GM12891 (cell line): ENCODE results near the gene MKLN1. TPM values are rescaled to one million over a fixed set of nuclear protein-coding genes. Genes with fewer than 3 reads are reported as not detected.

Source experiments
- DNase-seq: peaks from one replicate; pipeline ENCODE4 v3.0.0; 2011; ENCODE audit warnings: low spot score; ENCODE audit not compliant: insufficient read length
- FAIRE-seq: peaks from 2 replicates; lab custom pipeline; 2011; peaks lifted over from hg19 to GRCh38; lab: Jason Lieb, UNC
- PAX5 ChIP-seq: IDR thresholded peaks from 2 replicates; pipeline ENCODE4 v1.6.1; 2011; ENCODE audit warnings: low read length, moderate library complexity, mild to moderate bottlenecking; ENCODE audit not compliant: insufficient read depth, severe bottlenecking
- POLR2A ChIP-seq: IDR thresholded peaks from 2 replicates; pipeline ENCODE4 v1.6.1; 2011; ENCODE audit warnings: low read depth, low read length, control low read depth
- POLR2AphosphoS5 ChIP-seq: IDR thresholded peaks from 2 replicates; pipeline ENCODE4 v1.6.1; 2011; ENCODE audit warnings: low read depth, low read length, control low read depth
- POU2F2 ChIP-seq: IDR thresholded peaks from 2 replicates; pipeline ENCODE4 v1.6.1; 2011; ENCODE audit warnings: low read depth, mild to moderate bottlenecking, control low read depth, low read length, moderate library complexity
- SPI1 ChIP-seq: IDR thresholded peaks from 2 replicates; pipeline ENCODE4 v1.6.1; 2011; ENCODE audit warnings: low read depth, low read length, control low read depth
- TAF1 ChIP-seq: IDR thresholded peaks from 2 replicates; pipeline ENCODE4 v1.6.1; 2011; ENCODE audit warnings: low read depth, low read length, control low read depth
- polyA plus RNA-seq: library from polyadenylated mRNA; unstranded; fragments of >200 nt; gene quantifications from one replicate; pipeline ENCODE4 v1.2.1, GENCODE V29; 2012; ENCODE audit warnings: low read depth, missing spikeins, inconsistent platforms; ENCODE audit not compliant: missing spikeins

The MKLN1 gene
- 19.4 TPM for polyA plus RNA-seq

DNA sequence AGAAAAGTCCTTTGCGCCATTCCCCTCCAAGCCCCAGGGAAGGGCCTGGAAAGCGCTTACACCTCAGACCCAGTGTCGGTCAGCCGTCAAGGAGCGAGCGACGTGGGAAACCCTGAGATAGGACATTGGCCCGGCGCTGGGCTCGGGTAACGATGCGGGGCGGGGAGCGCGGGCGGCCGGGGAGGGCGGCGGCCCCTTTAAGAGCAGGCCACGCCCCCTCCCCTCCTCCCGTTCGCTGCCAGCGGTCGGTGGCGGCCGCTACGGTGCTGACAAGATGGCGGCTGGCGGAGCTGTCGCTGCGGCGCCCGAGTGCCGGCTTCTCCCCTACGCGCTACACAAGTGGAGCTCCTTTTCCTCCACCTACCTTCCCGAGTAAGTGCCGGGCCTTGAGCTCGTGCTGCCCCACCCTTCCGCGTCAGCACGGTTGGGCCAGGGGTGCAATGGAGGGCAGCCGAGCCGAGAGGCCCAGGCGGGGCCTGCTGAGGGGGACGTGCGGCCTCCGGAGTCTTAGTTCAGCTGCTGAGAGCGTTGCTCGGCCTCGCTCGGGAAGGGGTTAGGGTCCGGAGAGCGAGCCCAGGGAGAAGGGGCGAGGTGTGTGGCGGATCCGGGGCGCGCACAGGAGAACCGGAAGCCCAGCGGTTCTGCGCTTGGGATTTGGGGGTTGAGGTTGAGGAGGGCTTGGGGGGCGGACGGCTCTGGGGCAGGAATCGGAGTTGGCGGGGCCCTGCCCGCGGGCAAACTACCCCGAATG is at the start of gene MKLN1:
MKLN1 (plus strand) TSS at position 251 of the 751 bp plus-strand sequence; CDS start at position 275, 24 bp downstream.
- FAIRE-seq (peak; percentile 93), DNase-seq (peak; percentile 81)
- TF ChIP-seq POU2F2 (no peak; the same call in 1 of the 2 replicates), PAX5 (peak; percentile 72), TAF1 (peak; percentile 87), POLR2AphosphoS5 (peak; percentile 79), POLR2A (peak; percentile 87)

DNA sequence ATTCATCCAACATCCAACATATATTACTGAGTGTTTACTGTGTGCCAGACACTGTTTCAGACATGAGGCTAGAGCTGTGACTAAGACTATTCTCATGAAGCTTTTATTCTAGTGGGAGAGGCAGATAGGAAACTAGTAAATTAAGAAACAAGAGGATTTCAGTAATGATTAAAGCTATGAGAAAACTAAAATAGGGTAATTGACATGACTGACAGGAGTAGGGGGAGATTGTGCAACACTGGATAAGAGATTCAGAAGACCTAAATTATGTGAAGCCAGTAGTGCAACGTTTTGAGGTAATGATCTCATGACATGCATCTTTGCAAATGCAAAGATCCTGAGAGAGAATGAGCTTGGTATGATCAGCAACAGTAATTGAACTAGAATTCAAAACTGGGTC is 48.6 kb upstream of the MKLN1 start:
- TF ChIP-seq POLR2AphosphoS5 = no peak
- no peak for TF ChIP-seq POLR2A
- TF ChIP-seq SPI1 = no peak
- TF ChIP-seq TAF1 = no peak
- TF ChIP-seq POU2F2 = no peak
- no peak for TF ChIP-seq PAX5
- no peak for FAIRE-seq

DNA sequence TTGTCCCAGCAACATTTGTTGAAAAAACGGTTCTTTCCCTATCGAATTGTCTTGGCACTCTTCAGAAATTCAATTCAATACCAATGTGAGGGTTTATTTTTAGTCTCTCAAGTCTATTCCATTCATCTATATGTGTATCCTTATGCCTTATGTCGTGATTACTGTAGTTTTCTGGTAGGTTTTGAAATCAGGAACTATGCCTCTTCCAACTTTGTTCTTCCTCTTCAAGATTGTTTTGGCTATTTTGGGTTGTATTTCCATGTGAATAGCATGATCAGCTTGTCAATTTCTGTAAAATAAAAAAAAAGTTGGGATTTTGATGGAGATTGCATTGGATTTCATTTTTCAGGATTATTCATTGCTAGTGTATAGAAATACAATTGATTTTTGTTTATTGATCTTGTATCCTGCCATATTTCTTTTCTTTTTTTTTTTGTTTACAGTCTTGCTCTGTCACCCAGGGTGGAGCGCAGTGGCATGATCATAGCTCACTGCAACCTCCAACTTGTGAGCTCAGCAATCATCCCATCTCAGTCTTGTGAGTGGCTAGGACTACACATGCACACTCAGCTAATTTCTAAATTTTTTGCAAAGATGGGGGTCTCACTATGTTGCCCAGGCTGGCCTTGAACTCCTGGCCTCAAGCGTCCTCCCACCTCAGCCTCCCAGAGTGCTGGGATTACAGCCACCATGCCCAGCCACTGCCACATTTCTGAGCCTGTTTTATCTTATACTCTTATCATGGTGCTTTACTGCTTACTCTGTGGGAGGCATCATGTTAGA is 46.2 kb upstream of the MKLN1 start:
- no peak for FAIRE-seq
- TF ChIP-seq POLR2A = no peak
- TF ChIP-seq POU2F2 = no peak
- TF ChIP-seq SPI1 = no peak
- TF ChIP-seq POLR2AphosphoS5 = no peak
- TF ChIP-seq PAX5 = no peak
- no peak for TF ChIP-seq TAF1
- DNase-seq = no peak

More for the DNA sequence above, 48.6 kb upstream of the MKLN1 start:
- DNase-seq = no peak

DNA sequence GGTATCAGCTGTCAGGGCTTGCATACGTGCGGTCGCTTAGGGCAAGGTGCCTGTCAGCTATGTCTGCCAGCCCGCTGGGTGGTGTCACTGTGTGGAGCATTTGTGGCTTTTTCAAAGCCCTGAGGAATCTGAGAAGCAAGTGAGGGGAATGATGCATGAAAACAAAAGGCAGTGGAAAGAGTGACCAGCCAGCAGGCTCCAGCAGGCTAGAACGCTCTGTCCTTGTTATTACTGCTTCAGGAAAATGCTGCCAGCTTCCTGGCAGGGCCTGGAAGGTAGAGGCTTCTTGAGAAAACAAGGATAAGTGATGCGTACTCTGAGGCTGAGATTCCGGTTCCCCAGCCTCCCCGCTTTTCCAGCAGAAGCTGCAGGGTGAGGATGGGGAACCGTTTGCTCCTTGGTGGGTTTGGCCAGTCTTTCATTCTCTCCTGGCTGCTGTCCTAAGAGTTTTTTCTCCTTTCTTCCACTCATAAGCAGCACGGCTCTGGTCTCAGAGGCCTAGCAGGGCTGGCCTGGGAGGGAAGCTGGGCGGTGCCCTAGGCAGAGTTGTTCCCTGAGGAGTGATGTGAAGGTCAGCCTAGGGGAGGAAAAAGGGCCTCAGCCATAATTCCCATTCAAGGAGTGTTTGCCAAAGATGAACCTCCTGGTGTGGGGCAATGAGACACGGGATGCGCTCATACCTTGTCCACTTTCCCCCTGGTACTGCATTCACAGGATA is 42.8 kb upstream of the MKLN1 start:
- TF ChIP-seq POLR2A = no peak
- no peak for DNase-seq
- FAIRE-seq = no peak

DNA sequence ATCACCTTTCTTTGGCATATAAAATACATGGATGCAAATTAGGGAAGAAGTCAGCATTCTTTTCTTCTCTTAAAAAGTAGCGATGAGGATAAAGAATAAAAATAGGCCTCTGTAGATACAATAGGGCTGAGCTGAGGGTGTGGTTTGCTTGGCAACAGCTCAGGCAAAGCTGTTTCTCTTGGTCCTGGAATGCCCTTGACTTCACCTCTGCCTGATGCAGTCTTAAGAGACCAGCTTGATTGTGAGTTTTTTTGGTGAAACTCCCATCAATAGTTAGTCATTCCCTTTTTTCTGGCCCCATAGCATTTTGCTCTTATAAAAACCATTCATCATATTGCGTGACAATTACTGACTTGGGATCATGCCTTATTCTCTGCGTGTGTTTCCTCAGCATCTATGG is 42.1 kb upstream of the MKLN1 start:
- no peak for TF ChIP-seq TAF1
- TF ChIP-seq PAX5 = no peak
- TF ChIP-seq POLR2AphosphoS5 = no peak
- no peak for TF ChIP-seq POU2F2
- no peak for TF ChIP-seq POLR2A
- no peak for TF ChIP-seq SPI1
- DNase-seq = no peak
- no peak for FAIRE-seq

DNA sequence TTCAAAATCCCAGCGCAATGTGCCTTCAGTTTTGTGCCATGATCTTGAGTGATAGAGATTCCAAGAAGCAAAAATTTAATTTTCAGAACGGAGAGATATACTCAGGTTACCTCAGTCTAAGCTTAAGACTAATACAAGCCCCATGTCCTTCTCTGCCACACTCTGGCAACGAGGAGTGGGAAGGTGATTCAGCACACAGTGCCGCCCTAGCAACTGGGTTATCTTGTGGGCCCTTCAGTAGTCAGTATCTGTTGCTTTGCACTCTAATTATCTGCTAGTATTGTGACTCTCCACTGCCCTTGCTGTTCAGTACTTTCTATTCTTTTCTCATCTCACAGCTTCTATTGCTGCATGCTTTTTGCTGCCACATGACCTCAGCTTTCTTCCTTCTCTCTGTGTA is 39.2 kb upstream of the MKLN1 start:
- no peak for FAIRE-seq
- DNase-seq = no peak
- TF ChIP-seq POLR2AphosphoS5 (no peak), SPI1 (no peak), POLR2A (no peak), POU2F2 (no peak), PAX5 (no peak), TAF1 (no peak)

DNA sequence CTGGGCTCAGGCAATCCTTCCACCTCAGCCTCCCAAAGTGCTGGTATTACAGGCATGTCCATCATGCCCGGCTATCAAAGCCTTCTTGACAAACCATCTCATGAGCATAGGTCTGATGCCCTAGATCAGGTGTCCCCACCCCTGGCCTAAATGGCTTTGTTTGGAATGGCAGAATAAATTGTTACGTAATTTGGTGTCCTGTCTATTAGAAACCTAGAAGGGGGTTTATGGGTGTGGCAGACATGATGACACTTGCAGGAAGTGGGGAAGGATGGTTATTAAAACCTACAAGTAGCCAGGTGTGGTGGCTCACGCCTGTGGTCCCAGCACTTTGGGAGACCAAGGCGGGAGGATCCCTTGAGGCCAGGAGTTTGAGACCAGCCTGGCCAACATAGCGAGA is 38.6 kb upstream of the MKLN1 start:
- FAIRE-seq (no peak), DNase-seq (no peak)
- TF ChIP-seq POLR2AphosphoS5 (no peak), SPI1 (no peak), PAX5 (no peak), TAF1 (no peak)

DNA sequence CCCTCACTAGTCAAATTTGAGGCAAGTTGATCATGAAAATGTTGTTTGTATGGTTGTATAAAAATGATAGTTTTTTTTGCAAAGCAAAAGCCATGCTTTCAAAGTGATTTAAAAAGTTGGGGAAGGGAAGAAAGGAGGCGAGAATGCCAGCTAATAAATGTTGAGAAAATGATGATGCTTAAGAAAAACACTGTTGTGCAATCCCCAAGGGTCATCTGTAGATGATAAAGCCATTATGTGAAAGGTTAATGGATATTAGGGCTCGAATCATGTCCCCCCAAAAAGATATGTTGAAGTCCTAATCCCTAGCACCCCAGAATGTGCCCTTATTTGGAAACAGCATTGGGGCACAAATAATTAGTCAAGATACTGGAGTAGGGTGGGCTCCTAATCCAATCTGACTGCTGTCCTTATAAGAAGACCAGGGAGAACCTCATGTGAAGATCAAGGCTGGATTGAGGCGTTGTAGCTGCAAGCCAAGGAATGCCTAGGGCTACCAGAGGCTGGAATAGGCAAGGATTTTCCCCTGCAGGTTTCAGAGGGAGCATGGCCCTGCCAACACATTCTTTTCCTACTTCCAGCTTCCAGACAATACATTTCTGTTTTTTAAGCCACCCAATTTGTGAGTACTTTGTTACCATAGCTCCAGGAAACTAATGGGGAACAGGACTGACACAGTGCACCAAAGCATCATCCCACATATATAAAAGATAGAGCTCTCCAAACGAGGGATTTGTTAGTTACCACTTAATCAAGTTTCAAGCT is 35.4 kb upstream of the MKLN1 start:
- FAIRE-seq = no peak
- DNase-seq = no peak
- TF ChIP-seq POLR2AphosphoS5 = no peak
- TF ChIP-seq POLR2A = no peak
- no peak for TF ChIP-seq PAX5
- no peak for TF ChIP-seq POU2F2
- TF ChIP-seq TAF1 = no peak

DNA sequence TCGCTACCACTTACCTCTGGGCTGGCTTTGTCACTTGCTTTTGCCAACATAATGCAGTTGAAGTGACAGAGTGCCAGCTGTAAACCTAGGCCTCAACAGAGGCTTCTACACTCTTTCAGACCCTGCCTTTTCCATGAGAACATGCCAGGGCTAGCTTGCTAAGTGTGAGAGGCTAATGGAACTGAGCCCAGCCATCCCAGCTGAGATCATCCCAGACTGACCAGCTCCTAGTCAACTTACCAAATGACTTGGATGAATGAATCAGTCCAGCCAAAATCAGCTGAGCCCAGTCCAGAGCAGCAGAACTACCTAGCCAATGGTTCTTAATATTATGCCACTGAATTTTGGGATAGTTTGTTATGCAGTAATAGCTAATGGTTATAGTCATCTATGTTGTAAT is 34.7 kb upstream of the MKLN1 start:
- DNase-seq (no peak), FAIRE-seq (no peak)
- TF ChIP-seq POU2F2 (no peak), SPI1 (no peak), POLR2AphosphoS5 (no peak), TAF1 (no peak), PAX5 (no peak), POLR2A (no peak)
